HG03280 (cell line): ENCODE measurements around the gene CFB.
"Not testable (repeated sequence)": the region's sequence is repeated elsewhere in the genome, so short reads cannot be mapped to it uniquely, and the experiment has no call there.

ENCODE experiments used
- ATAC-seq: cut with Tn5 transposase; IDR thresholded peaks from one replicate; pipeline ENCODE4 v1.9.1; 2021; ENCODE audit warnings: mild to moderate bottlenecking, moderate library complexity; ENCODE audit not compliant: unreplicated experiment

CFB gene

GRCh38 chr6:31945507-31946369, at the start of gene CFB:
CFB (plus strand) TSS chr6:31946095; CDS start chr6:31946222, 127 bp downstream.
- ATAC-seq: no peak

GRCh38 chr6:31896493-31896855, 49.4 kb upstream of the CFB start:
- ATAC-seq: no peak

- ATAC-seq: no peak
Observed at GRCh38 chr6:31896856-31897611, 48.9 kb upstream of the CFB start.

- peak; percentile 62 for ATAC-seq
Observed at GRCh38 chr6:31897612-31898382, 48.1 kb upstream of the CFB start, which contains the start of gene EHMT2. EHMT2 (minus strand) TSS chr6:31897698; CDS start chr6:31897677, 21 bp downstream.

GRCh38 chr6:31898383-31899011, 47.4 kb upstream of the CFB start:
- ATAC-seq: no peak

GRCh38 chr6:31899215-31899614, 46.7 kb upstream of the CFB start:
- no peak for ATAC-seq

- ATAC-seq: no peak
Observed at GRCh38 chr6:31899882-31900722, 45.8 kb upstream of the CFB start.

- ATAC-seq: no peak
Observed at GRCh38 chr6:31900917-31901414, 44.9 kb upstream of the CFB start.

GRCh38 chr6:31901415-31901952, 44.4 kb upstream of the CFB start:
- ATAC-seq: no peak

- ATAC-seq: peak; percentile 54
Observed at GRCh38 chr6:31901953-31902643, 43.8 kb upstream of the CFB start, which contains the start of gene ZBTB12. ZBTB12 (minus strand) TSS chr6:31902086; CDS start chr6:31901305, 781 bp downstream.

- ATAC-seq: no peak
Observed at GRCh38 chr6:31903957-31904356, 41.9 kb upstream of the CFB start.

GRCh38 chr6:31905041-31905440, 40.9 kb upstream of the CFB start:
- ATAC-seq: no peak

- no peak for ATAC-seq
Observed at GRCh38 chr6:31906122-31906521, 39.8 kb upstream of the CFB start.

- ATAC-seq: not testable (repeated sequence)
Observed at GRCh38 chr6:31906727-31907126, 39.2 kb upstream of the CFB start.

- ATAC-seq: no peak
Observed at GRCh38 chr6:31907158-31907813, 38.6 kb upstream of the CFB start.

- ATAC-seq: not testable (repeated sequence)
Observed at GRCh38 chr6:31908255-31908654, 37.6 kb upstream of the CFB start.

GRCh38 chr6:31908791-31909190, 37.1 kb upstream of the CFB start:
- peak; percentile 83 for ATAC-seq

GRCh38 chr6:31909298-31909697, 36.6 kb upstream of the CFB start:
- not testable (repeated sequence) for ATAC-seq
